ENCODE data around the gene SH3BP4.

The SH3BP4 gene

DNA sequence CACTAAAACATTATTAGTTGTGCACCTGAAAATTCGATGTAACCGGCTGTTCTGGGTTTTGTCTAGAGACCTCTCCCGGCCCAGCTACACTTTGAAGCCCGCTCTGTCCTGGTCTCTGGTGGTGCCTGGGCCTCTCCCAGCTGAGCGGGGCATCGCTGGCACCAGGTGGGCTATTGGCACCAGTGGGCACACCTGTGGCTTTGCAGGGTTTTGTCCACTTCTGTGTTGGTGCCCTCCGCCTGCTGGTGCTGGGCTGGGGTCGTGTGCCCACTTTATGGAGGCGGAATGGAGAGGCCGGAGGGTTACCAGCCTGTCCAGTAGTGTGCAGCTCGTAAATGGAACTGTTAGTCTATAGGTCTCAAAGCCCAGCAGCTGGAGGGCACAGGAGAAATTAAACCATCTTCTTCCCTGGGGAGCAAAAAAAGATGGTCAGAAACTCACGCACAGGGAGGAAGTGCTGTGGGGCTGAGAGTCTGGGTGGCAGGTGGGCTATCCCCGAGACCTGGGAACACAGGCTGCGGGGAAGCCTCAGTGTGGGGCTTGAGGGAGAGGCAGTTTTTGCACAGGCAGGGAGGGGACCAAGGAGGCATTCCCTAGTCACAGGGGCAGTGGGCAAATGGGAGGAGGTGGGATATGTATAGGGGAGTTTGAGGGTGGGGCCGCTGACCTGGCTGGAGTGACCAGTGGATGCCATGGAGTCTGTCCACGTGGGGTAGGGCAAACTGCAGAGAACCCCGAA lies 30.4 kb downstream of the SH3BP4 start:
- DNase-seq (ENCODE audit: low read depth): no peak
- TF ChIP-seq CTCF (IDR thresholded peaks at IDR 0.05; ENCODE audit: control insufficient read depth, extremely low read depth, insufficient read depth): no peak
- no peak overlapping the region for H3K4me3 ChIP-seq (ENCODE audit: low read depth, low read length)

DNA sequence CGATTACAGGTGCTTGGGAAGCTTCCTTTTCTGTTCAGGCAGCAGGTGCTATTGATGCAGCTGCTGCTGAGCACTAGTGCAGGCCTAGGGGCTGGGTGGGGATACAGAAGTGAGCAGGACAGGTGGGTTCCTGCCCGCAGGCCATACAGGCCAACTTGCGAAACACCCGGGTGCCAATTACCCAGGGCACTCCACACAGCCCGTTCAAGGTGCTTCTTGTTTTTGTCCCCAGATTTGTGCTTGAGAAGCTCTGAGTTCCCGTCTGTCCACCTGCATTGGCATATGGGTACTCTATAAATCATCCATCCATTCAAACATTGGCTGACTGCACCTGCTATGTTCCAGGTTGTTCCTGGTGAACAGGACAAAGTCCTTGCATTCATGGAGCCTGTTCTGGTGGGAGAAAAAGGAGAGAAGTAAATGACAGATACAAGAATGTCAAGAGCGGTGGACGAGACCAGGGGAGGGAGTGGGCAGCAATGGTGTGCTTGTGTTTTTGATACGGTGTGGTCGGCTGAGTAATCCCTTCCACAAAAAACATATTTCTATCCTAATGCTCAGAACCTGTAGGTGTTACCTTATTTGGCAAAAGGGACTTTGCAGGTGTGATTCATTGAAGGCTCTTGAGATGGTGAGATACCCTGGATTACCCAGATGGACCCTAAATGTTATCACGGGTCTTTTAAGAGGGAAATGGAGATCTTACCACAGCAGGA lies 31.4 kb downstream of the SH3BP4 start:
- no peak overlapping the region for H3K4me3 ChIP-seq (ENCODE audit: low read depth, low read length)
- TF ChIP-seq CTCF (IDR thresholded peaks at IDR 0.05; ENCODE audit: control insufficient read depth, extremely low read depth, insufficient read depth): no peak
- DNase-seq (ENCODE audit: low read depth): no peak

GRCh38 chr2:234985608-234986245 lies 33.9 kb downstream of the SH3BP4 start:
- DNase-seq (ENCODE audit: low read depth): no peak
- TF ChIP-seq CTCF (IDR thresholded peaks at IDR 0.05; ENCODE audit: control insufficient read depth, extremely low read depth, insufficient read depth): no peak
- no peak overlapping the region for H3K4me3 ChIP-seq (ENCODE audit: low read depth, low read length)

DNA sequence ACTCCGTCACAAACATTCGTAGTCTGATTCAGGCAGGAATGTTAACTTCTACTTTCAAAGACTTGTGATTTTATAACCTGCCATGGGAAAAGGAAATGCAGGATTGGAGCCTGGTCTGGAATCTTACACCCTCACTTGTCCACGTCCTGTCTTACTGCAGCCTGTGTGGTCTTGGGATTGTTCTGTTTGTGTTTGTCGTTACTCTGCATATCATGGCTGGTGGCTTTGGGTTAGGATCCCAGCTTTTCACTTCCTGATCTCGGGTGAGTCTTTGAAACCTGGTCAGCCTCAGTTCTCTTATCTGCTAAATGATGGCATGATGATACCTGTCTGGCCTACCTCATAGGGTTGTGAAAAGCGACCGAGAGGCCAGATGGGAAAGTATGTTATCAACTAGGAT lies 34.6 kb downstream of the SH3BP4 start:
- TF ChIP-seq CTCF (IDR thresholded peaks at IDR 0.05; ENCODE audit: control insufficient read depth, extremely low read depth, insufficient read depth): no peak

DNA sequence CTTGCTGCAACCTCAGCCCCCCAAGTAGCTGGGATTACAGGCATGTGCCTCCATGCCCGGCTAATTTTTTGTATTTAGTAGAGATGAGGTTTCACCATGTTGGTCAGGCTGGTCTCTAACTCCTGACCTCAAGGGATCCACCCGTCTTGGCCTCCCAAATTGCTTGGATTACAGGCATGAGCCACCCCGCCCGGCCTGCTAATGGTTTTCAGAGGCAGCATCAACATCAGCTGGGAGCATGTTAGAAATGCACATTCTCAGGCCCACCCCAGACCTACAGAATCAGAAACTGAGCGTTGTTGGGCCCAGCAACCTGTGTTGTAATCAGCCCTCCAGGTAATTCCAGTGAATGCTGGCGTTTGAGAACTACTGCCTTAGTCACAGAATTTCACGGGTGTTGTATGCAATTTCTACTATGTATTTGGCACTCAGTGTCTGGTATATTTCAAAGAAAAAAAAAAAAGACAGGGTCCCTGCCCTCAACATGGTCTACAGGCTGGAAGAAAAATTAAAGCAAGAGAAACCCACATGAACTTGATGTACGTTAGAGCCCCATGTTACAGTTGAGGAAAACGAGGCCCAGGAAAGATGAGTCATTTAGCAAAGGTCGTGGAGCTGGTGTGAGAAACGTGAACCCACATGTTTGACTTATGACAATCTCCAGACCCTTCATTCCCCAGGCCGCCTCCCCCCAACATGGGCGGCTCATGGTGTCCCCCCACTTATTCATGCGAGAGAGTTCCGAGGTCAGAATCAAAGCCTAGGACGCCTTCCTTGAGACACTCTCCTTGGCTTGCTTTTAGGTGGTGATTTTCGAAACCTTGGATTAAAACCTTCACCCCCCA lies 35.3 kb downstream of the SH3BP4 start:
- no peak for DNase-seq (ENCODE audit: low read depth)
- H3K4me3 ChIP-seq (ENCODE audit: low read depth, low read length): no peak overlapping the region
- no peak for TF ChIP-seq CTCF (IDR thresholded peaks at IDR 0.05; ENCODE audit: control insufficient read depth, extremely low read depth, insufficient read depth)

More for the DNA sequence above, 34.6 kb downstream of the SH3BP4 start:
- no peak for DNase-seq (ENCODE audit: low read depth)
- H3K4me3 ChIP-seq (ENCODE audit: low read depth, low read length): no peak overlapping the region

DNA sequence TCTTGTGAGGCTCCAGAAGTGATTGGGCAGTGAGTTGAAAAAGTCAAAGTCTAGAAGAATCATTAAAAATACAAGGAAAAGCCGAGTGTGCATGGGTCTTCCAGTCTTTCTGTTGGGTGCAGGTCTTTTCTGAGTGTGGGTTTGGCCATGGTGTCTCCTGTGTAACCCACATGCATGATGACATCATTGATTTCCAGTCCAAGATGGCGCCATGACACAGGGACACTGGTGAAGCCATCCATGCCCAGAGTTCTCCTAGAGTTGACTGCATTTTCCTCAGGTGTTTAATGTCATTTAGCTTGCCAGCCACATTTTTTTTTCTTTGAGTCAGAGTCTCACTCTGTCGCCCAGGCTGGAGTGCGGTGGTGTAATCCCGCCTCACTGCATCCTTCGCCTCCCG lies 35.9 kb downstream of the SH3BP4 start:
- H3K4me3 ChIP-seq (ENCODE audit: low read depth, low read length): no peak overlapping the region

More for the DNA sequence above, 35.9 kb downstream of the SH3BP4 start:
- no peak for TF ChIP-seq CTCF (IDR thresholded peaks at IDR 0.05; ENCODE audit: control insufficient read depth, extremely low read depth, insufficient read depth)
- no peak for DNase-seq (ENCODE audit: low read depth)

All from LNCaP clone FGC (cell line).